Smooth muscle cell of the brain vasculature (primary cell): ENCODE data around the gene EFNA5.

Source experiments
- DNase-seq: peaks from one replicate; pipeline ENCODE4 v3.0.0-alpha.2; 2012; ENCODE audit warnings: low read depth, low spot score

The EFNA5 gene

DNA sequence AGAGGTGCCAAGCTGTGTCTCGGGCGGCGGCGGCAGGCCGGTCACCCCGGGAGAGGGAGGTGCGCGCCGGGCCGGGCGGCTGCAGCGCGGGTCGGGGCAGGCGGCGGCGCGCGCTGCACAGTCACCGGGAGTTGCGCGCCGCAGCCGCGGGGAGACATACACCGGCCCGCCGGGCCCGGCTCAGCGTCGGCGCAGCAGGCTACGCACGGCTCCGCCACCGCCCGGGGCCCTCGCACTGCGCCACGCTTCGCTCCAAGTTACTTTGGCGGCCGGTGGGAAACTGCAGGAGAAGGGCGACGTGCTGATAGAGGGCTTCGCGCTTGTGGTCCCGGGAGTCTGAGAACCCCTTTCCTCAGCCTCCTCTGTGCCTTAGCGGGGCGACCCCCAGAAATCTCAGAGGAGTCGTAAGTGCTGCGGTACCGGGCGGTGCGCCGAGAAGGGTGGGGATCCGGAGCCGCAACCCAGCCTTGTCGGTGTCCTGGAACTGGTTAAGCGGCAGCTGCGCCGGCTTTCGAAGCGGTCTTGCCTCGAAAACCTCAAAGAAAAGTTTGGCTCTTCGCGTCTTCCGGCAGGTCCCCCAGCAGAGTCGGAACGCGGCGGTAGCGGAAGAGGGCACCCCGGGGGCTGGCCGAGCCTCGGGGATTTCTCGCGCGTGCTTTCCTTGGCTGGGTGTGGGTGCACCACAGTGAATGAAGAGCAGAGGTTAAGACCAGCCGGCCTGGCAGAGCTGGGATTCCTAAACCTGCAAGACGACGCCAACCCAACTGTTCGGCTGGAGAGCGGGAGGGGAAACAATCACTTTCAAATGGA, at the start of gene EFNA5:
Gene EFNA5 (minus strand): TSS at position 6 of the 810 bp plus-strand sequence.
- DNase-seq: no peak

DNA sequence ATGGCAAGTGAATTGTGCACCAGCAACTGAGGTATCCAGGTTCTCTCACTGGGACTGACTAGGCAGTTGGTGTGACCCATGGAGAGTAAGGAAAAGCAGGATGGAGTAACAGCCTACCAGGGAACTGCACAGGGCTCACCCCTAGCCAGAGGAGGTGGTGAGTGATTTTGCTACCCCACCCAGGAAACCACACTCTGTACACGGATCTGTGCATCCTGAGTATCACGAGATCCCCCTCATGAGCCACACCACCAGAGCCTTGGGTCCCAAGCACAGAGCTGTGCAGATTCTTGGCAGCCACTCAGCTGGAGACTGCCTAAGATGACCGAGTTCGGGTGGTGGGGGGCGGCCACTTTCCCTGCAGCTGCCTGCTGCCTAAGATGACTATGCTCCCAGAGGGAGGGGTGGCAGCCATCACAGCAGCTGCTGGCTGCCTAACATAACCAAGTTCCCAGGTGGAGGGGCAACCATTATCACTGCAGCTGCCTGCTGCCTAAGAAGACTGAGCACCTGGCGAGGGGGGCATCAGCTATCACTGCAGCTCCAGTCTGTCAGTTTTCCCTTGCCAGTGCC, 48.4 kb upstream of the EFNA5 start:
- DNase-seq: no peak

DNA sequence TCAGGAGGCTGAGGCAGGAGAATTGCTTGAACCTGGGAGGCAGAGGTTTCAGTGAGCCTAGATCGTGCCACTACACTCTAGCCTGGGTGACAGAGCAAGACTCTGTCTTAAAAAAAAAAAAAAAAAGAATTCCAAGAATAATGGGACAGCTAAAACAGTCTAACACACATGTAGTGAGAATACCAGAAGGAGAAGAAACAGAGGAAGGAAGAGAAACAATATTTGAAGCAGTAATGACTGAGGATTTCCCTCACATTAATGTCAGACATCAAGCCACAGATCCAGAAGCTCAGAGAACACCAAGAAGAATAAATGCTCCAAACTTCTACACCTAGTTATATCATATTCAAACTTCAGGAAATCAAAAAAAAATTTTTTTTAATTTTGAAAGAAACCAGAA, 47.1 kb upstream of the EFNA5 start:
- no peak for DNase-seq

DNA sequence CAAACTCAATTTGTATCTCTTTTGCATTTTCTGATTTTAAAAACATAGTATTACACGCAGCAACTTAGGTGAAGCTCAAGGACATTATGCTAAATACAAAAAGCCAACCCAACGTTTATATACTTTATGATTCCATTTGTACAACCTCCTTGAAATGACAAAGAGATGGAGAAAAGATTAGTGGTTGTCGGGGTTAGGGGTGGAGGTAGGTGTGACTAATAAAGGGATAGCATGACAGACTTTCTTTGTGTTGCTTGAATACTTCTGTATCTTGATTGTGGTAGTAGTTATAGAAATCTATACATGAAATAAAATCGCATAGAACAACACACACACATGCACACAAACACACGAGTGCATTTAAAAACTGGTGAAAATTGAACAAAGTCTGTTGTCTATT, 42.5 kb upstream of the EFNA5 start:
- no peak for DNase-seq

DNA sequence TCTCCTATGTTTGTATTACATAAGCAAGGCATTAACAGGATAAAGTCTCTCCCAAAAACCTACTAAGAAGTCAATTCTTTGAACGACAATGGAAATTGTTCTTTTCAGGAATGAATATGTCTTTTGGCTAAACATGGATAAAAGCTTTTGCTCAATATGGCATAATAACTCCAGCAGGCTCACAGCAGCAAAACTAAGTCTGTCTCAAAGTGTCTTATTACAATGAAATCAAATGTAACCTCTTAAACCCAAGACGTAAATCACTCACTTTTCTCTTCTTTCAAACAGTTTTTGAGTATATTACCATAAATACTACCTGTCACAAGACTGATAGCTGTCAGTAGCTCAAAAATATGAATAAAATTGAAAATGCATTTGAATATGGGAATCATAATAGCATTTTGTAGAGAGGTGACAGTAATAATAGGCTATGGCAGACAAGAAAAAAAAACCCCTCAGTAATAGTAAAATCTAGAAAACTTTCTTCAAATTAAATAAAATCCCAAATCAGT, 41.7 kb upstream of the EFNA5 start:
- DNase-seq: no peak

DNA sequence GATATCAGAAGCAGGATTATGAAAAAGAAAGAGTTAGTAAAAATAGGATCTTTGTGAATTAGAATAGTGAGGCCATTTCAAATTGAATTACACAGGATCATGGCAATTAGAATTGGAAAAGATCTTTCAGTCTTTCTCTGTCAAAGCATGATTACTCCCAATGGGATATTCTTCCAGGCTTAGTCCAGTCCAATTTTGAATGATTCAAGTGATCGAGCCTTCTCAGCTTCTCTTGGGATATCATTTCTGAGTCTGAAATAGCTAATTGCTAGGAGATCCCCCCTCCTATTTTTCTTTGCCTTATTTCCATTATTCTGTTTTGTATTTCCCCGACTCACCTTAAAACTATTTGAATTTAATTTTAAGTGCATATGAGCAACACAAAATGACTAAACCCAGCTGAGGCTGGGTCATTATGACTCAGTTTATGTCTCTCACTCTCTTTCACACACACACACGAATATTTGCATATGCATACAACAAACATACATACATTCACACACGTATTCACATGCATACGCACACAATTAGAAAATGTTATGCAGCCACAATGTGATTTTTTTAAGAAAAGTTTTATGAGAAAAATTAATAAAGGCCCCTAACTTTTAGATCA, 34.8 kb upstream of the EFNA5 start:
- DNase-seq: no peak

DNA sequence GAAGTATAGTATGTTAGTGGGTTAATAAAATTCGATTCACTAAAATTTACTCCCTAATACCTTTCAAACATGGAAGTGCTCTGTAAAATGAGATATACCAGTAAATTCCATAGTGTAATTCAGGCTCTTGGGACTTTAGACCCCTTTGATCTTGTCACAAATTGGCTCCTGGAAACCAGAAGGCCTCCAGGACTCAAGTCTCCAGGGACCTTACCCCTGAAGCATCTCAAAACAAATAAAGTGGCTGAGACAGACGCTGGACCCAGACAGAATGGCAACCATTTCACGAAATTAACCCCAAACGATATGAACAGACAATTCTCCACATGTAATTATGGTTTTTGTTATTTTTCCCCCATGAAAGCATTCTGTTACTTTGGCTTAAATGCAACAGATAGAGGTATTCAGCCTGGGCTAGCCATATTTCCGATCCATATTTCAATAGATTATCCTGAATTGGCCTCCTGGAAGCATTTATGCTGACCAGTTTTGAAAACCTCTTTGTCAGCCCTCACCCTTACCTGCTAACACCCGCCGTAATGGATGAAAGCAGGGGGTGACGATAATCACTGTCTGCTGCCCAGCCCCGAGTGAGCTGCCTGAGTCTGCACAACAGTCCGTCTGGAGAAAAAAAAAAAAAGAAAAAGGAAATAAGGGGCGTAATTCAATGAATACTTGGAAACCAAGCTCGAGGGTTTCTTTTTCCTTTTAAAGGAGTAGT, 34.1 kb upstream of the EFNA5 start:
- DNase-seq: no peak

DNA sequence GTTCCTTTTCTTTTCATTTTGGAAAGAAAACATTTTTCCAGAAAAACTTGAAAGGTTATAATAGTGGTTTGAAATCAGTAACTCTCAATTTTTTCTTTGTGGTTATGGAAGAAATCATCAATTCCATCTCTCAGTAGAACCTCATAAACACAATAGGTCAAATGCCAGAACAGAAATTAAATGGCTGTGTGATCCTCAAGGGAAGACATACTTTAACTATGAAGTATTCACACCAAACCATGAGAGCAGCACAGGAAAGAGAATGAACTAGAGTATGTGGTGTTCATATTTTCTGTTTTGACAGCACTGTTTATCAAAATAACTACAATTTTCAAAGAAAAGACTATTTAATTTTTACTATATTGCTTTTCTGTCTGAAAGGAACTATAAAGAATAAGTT, 29.7 kb upstream of the EFNA5 start:
- DNase-seq: no peak

DNA sequence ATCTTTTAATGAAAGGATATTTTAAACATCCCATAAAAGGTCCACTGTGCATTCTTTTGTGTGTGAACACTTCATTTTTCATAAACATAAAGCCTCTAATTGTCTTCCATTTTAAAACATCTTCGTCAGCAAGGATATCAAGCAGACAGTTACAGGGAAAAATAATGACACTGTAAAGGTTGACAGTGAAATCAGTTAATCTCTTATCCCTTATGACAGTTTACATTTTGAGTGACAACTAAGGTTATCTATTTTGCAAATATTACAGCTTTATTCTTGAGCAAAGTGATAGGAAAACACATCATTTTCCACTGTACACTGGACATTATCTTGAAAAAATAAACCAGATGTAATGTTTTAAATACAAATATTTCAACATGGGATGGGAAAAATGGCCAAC, 28.7 kb upstream of the EFNA5 start:
- no peak for DNase-seq

DNA sequence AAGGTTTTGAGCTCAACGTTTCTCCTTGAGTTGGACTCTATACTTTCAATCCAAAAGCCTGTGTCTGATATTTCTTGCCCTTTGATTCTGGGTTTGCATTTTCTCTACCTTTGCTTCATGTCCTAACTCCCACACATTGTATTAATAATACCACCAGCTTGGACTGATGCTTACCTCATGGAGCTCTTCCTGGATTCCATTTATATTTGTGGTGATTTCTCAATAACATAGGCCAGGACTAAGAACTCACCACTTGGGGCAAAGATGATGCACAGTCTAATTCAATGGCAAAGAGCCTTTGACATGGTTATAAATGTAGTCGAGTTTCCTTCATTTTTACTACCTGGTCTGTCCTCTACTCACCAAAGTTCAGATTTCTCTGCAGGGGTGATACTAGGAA, 27.5 kb upstream of the EFNA5 start:
- no peak for DNase-seq

DNA sequence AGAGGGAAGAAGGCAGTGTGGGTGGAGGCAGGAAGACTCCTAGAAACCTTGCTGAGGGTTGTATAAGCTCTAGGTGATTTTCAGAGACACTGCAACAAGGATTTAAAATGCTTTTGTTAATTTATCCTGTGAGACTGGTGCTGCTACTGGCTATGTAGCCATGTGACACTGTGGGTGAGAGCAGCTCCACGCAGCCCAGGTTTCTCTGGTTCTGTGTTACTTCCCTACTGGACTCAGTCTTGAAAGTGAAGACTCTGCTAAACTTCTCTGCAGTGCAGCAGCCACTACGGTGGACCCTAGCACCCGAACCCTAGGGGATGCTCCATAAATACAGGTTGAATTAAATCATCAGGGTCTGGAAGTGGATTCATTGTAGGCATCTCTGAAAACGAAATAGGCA, 25.8 kb upstream of the EFNA5 start:
- no peak for DNase-seq

DNA sequence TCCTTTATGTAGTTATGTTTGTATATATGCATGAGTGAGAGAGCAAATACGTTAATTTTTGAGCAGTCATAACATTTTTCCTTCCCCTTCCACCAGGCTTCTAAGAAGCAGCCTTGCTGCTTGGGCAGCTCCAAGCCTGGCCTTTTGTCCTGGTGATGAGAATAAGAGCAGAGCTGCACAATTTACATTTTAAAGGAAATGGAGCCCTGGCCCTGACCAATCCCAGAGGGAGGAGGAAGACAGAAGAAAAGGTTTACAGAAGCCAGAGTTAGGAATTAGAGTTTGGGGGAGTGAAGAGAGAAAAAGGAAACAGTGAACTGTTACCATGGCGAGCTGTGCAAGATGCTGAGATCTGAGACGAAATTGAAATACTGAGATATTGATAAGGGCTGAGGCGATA, 25.3 kb upstream of the EFNA5 start:
- DNase-seq: no peak

DNA sequence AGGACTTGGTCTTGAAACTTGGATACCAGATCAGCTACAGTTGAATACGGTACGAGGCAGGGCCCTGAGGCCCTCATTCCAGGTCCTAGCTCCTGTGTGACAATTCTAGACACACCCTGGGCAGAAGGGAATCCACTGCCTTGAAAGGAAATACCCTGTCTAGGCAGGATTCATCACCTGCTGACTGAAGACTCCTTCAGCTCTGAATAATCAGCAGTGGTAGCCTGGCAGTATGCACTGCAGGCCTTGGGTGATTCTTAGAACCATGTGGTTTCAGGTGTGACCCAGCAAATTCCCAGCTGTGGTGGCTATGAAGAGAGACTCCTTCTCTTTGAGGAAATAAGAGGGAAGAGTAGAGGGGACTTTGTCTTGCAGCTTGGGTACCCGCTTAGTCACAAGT, 17.2 kb upstream of the EFNA5 start:
- DNase-seq: no peak

DNA sequence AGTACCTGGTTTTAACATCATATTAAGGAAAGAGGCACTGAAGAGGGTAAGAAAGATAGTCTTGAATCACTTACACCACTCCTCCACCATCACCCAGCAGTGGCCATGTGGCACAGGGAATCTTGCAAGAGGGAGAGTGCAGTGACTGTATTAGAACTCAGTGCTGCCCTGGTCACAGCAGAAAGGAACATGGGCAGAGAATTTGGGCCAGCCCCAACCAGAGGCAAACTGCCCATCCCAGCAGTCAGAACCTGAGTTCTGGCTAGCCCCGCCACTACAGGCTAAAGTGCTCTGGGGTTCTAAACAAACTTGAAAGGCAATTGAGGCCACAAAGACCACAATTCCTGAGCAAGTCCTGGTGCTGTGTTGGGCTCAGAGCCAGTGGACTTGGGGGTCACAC, 16.7 kb upstream of the EFNA5 start:
- no peak for DNase-seq

DNA sequence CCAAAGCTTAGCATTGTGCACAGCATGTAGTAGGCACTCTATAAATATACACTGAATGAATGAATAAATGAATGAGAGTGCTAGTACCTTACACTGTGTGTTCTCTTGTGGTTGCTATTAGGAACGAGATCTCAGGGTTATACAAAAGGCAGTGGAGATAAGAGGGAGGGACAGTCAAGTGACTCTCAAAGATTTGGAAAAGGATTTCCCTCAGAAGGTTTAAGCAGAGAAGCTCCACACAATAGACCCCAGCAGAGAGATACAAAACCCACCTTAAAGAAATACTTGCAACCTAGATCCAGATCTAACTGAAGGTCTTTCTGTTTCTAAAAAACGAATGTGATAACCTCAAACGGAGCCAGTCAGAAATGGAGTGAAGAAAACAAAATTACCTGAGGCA, 11.8 kb upstream of the EFNA5 start:
- DNase-seq: no peak

DNA sequence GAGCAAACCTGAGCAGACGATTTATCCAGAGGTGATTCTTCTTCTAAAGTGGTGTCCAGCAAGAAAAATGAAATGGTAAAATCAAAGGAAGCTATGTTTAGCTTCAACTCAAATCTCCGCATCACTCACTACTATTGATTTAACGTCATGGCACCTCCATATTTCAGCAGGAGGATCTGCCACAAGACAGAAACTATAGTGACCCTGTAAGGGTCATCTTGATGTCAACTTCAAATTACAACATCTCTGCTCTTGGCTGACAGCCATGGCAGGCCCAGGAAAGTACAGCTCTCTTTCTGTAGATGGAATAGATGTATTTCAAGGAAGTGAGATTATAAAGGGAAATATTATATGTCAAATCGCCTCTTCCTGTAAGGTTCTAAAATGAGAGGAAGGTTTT, 10.1 kb upstream of the EFNA5 start:
- no peak for DNase-seq

DNA sequence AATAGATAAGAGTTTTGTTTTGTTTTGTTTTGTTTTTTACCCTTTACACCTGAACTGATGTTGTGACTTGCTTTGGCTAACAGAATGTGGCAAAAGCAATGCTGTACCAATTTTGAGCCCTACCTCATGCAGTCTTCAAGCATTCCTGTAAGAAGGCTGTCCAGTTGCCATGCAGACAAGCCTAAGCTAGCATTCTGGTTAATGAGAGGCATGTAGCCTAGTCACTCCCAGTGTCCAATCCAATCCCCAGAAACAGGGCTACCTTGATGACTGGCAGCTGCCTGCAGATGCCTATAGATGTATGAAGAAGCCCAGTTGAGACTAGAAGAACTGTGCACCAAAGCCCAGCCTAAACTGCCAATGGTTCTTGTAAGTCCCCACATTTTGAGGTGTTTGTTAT, 9.4 kb upstream of the EFNA5 start:
- no peak for DNase-seq

DNA sequence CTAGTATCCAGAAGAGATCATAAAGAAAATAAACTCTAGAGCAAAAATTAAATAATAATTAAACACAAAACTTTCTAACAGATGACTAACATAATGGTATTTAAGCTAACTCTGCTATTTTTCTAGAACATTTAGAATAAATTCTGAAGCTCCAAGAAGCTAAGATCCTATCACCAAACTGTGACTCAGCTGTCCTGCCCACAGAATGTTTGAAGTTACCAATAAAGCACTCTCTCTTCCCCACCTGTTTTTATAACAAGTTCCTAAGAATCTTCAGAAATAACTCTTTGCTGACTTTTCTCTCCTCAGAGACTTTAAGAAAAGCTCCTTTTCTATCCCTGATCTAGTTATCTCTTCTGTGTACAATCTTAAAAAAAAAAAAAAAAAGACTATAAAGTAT, 6.0 kb upstream of the EFNA5 start:
- no peak for DNase-seq

DNA sequence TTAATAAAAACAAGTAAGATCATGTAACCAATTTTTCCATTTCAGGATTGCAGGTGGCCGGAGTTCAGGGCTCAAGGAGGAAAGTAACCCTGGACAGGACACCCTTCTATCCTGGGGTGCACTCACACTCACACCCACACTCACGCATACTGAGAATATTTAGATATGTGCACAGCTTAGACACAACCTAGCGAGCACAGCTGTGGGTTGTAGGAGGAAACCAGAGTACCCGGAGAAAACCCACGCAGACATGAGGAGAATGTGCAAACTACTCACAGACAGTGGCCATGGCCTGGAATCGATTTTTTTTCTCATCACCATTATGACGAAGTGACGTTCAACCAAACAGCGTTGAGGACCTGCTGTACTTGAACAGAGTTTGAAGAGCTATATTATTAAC, 4.5 kb upstream of the EFNA5 start:
- DNase-seq: no peak

DNA sequence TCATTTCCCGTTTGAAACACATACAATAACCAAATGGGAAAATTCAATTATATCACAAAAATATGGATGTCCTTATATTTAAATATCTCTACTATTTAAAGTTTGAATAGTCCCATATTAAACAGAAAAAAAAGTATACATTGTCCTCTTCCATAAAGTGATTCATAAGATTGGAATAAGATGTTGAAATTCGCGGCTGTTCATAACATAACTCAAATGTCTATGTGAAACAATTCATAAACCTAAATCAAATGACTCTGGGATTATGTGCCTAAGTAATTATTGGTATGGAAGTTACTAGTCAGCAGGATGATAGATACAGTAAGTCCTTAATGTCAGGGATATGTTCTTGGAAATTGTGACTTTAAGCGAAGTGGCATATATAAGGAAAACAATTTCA, 3.9 kb upstream of the EFNA5 start:
- no peak for DNase-seq

DNA sequence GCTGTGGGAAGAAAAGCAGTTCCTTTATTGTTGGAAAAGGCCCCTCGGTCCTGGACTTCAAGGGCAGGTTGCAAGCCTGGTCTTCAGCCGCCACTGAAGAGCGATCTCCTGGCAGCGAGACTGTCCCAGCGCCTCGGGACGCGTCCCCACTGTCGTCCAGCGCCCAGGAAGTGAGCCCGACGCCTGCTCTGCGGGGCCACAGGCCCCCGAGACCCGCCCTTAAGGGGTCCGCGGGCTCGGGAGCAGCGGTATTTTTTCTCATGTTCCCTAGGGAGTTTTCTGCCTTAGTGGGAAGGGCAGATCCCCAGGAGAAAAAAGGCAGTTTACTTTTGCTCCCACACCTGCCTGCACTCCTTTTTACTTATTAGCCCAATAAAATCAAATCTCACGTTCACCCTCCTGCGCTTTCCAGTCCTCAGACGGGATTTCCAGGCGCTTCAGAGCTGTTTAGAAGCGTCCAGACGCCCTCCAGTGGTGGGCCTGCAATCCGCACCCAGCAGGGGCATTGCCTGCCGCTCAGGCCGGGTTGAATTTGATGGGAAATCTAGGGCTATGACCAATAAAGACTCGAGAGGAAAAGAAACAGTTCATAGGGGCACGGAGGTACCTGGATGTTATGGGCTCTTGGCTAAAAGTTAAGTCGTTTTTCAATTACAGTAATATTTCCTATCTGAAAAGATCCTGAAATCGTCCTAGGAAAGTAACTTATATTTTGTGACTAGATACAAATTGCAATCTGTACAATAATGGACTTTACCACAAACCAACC, 2.8 kb upstream of the EFNA5 start:
- peak; percentile 85 for DNase-seq

DNA sequence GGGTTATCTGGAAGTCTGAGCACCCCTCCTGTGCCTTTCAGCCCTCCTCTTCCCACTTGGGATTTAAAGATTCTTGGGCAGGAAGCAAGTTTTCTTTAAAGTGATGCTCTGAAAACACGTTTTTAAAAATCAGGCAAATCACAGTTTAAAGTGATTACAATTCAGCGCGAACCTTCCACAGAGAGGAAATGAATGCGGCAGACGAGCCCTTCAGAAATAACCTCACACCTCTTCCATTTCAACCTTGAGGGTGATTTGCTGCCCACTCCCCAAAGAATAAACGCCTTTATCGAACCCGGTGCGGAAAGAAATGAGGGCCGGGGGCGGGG, 2.3 kb upstream of the EFNA5 start:
- DNase-seq: no peak
